ENCODE results near the gene ASCC2.

DNA sequence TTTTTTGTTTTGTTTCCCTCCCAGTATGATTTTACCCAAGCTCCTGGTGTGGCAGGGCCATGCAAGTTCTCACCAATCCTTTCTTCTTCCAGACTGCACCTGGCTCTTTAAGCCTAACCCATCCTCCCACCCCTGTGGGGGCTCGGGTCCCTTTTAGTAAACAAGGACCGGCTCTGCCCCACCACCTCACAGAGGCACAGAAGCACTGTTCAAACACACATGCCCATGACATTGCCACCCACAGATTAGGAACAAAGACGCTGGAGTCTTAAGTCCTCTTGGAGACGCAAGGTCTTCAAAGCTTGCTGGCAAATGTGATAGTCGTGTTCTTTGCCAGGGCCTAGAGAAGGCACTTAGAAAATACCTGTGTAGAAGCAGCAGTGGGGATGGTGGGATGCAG is 52.0 kb downstream of the ASCC2 start:
- TF ChIP-seq POLR2A (IDR thresholded peaks at IDR 0.05): no peak
- no peak for TF ChIP-seq CTCF (IDR thresholded peaks at IDR 0.05 in 8 of 11, conservative IDR thresholded peaks at IDR 0.05 in 3 of 11)
- no peak for TF ChIP-seq POLR2AphosphoS5 (IDR thresholded peaks at IDR 0.05)

Data from spleen (tissue), 7 donors.